Purkinje cell (primary cell): ENCODE measurements around the gene MBD3L4. TPM values are rescaled to one million over a fixed set of nuclear protein-coding genes. Genes with fewer than 3 reads are reported as not detected.

Experiments
- polyA plus RNA-seq: library from polyadenylated mRNA; unstranded; fragments of >200 nt; fragmentation: Nextera tagmentation; gene quantifications from 2 replicates; pipeline ENCODE4 v1.2.1, GENCODE V29; 2014

Gene MBD3L4
- not detected in 2 replicates for polyA plus RNA-seq

DNA sequence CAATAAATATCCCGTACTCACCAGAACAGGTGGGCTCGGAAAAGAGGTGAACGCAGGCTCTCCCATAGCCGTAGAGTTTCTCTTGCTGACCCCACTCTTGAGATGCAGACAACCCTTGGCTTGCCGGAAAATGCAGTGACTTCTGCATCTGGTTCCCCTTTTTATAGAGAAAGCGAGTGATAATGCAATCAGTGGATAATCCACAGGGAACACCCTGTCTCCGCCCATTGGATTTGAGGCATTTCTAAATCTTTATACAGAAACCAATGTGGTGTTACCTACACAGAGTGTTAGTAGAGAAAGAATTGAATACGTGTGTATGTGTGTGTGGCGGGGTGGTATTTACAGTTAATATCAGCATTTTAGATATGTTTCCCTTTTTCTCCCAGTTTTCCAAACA, at the start of gene MBD3L4:
Gene MBD3L4 (minus strand): TSS at position 101 of the 400 bp plus-strand sequence. CDS start 35 bp downstream, at position 66.

DNA sequence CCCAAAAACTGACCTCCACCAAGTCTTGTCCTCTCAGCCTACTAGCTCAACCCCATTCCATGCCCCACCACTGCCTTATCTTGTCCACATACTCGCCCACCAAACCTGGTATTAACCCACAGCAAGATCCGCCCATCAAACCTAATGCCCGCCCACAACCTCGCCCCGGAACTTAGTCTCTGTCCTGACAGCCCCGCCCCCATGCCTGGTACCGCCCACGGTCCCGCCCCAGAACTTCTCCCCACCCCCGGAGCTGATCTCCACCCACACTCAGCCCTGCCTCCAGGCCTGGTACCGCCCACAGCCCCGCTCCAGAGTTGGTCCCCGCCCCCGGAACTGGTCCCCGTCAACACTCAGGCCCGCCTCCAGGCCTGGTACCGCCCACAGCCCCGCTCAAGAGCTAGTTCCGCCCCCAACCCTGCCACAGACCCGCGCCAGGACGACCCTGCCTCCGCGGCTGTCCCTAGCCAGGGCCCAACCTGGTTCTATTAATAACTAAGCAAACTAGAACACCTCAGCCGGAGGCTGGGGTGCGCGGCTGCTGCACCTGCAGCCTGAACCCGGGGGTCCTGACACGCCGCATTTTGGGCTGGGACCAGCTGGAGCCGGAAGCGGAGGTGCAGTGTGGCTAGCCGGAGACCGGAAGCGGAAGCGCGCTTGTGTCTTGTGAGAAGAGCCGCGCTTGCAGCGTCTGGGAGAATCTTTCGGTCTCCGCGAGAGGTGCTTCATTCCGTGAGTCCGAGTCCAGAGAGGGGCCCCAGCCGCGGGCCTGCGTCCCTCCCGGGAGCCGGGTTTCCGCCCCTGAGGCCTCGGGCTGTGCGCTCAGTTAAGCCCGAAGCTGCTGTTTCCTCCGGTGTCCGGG, 29.3 kb upstream of the MBD3L4 start, which contains the start of gene ZNF557:
Gene ZNF557 (plus strand): TSS at position 662 of the 862 bp plus-strand sequence. CDS start 5,372 bp downstream, outside the sequence.

DNA sequence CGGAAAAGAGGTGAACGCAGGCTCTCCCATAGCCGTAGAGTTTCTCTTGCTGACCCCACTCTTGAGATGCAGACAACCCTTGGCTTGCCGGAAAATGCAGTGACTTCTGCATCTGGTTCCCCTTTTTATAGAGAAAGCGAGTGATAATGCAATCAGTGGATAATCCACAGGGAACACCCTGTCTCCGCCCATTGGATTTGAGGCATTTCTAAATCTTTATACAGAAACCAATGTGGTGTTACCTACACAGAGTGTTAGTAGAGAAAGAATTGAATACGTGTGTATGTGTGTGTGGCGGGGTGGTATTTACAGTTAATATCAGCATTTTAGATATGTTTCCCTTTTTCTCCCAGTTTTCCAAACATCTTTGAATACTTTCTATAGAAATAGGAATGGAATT, 18.6 kb upstream of the MBD3L4 start, which contains the start of gene MBD3L3:
Gene MBD3L3 (minus strand): TSS at position 101 of the 400 bp plus-strand sequence. CDS start 71 bp downstream, at position 30.

DNA sequence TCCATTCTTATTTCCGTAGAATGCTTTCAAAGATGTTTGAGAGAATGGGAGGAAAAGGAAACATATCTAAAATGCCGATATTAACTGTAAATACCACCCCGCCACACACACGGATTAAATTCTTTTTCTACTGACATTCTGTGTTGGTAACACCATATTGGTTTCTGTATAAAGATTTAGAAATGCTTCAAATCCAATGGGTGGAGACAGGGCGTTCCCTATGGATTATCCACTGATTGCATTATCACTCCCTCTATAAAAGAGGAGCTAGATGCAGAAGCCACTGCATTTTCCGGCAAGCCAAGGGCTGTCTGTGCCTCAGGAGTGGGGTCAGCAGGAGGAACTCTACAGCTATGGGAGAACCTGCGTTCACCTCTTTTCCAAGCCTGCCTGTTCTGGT, 9.0 kb upstream of the MBD3L4 start, which contains the start of gene MBD3L2:
Gene MBD3L2 (plus strand): TSS at position 301 of the 400 bp plus-strand sequence. CDS start 53 bp downstream, at position 354.

DNA sequence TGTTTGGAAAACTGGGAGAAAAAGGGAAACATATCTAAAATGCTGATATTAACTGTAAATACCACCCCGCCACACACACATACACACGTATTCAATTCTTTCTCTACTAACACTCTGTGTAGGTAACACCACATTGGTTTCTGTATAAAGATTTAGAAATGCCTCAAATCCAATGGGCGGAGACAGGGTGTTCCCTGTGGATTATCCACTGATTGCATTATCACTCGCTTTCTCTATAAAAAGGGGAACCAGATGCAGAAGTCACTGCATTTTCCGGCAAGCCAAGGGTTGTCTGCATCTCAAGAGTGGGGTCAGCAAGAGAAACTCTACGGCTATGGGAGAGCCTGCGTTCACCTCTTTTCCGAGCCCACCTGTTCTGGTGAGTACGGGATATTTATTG, 9.7 kb downstream of the MBD3L4 start, which contains the start of gene MBD3L5:
Gene MBD3L5 (plus strand): TSS at position 301 of the 400 bp plus-strand sequence. CDS start 34 bp downstream, at position 335.

DNA sequence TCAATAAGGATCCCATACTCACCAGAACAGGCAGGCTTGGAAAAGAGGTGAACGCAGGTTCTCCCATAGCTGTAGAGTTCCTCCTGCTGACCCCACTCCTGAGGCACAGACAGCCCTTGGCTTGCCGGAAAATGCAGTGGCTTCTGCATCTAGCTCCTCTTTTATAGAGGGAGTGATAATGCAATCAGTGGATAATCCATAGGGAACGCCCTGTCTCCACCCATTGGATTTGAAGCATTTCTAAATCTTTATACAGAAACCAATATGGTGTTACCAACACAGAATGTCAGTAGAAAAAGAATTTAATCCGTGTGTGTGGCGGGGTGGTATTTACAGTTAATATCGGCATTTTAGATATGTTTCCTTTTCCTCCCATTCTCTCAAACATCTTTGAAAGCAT, 18.6 kb downstream of the MBD3L4 start, which contains the start of gene MBD3L2B:
Gene MBD3L2B (minus strand): TSS at position 101 of the 400 bp plus-strand sequence. CDS start 34 bp downstream, at position 67.

Other genes with a start within 250 kb of the MBD3L4 start
- not detected in 2 replicates for gene ADGRE1, start 152.6 kb downstream of the MBD3L4 start, polyA plus RNA-seq
- gene MBD3L2B, start 18.7 kb downstream of the MBD3L4 start, polyA plus RNA-seq, result not detected in 2 replicates
- gene MBD3L5, start 9.6 kb downstream of the MBD3L4 start, polyA plus RNA-seq, result not detected in 2 replicates
- gene MBD3L2, start 9.1 kb upstream of the MBD3L4 start, polyA plus RNA-seq, result not detected in 2 replicates
- gene MBD3L3, start 18.5 kb upstream of the MBD3L4 start, polyA plus RNA-seq, result not detected in 2 replicates
- 1.9 and 4.4 TPM in 2 replicates for gene ZNF557, start 29.5 kb upstream of the MBD3L4 start, polyA plus RNA-seq